ENCODE measurements around the gene PCDHGA10. TPM values are rescaled to one million over a fixed set of nuclear protein-coding genes. Genes with fewer than 3 reads are reported as not detected.

PCDHGA10 gene
- total and polyA plus RNA-seq, 7 donors: 0.27 to 3.9 (median 0.86) TPM

DNA sequence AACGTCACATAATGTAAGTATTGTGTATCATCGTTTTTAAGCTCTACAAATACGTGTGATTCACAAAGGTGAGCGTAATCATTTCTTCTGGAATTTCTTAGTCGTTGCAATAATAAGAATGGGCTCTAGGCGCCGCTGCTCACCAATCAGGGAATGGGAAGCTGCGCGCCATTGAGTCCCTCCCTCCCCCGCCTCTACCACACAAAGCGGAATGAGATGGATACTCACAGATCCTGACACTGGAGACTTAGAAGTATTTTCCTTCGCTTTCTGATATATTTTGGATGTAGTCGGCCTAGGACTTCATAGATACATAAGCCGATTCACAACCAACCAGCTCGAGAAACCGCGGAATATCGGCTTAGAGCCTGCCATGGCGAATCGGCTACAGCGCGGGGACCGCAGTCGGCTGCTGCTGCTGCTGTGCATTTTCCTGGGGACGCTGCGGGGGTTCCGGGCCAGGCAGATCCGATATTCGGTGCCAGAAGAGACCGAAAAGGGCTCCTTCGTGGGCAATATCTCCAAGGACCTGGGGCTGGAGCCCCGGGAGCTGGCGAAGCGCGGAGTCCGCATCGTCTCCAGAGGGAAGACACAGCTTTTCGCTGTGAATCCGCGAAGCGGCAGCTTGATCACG is 8.2 kb downstream of the PCDHGA10 start, which contains the start of gene PCDHGA11:
Gene PCDHGA11 (plus strand): TSS at position 197 of the 634 bp plus-strand sequence. CDS start 177 bp downstream, at position 374.
- peak; percentile 49 to 73 (median 66) for ATAC-seq
- TF ChIP-seq, protein P1, sequence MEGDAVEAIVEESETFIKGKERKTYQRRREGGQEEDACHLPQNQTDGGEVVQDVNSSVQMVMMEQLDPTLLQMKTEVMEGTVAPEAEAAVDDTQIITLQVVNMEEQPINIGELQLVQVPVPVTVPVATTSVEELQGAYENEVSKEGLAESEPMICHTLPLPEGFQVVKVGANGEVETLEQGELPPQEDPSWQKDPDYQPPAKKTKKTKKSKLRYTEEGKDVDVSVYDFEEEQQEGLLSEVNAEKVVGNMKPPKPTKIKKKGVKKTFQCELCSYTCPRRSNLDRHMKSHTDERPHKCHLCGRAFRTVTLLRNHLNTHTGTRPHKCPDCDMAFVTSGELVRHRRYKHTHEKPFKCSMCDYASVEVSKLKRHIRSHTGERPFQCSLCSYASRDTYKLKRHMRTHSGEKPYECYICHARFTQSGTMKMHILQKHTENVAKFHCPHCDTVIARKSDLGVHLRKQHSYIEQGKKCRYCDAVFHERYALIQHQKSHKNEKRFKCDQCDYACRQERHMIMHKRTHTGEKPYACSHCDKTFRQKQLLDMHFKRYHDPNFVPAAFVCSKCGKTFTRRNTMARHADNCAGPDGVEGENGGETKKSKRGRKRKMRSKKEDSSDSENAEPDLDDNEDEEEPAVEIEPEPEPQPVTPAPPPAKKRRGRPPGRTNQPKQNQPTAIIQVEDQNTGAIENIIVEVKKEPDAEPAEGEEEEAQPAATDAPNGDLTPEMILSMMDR (IDR thresholded peaks at IDR 0.05): peak; percentile 68
- DNase-seq: peak in 1 of 2 donors; percentile 29
- intact Hi-C loops (cut with DNase I): loop anchor here in 1 of 2 donors (5.0 kb wide), 1 partner anchor 101 kb away; no protein-coding TSS in a partner anchor
- 20 to 22% (median 22%) methylated on average over 42 of the region's 42 CpGs for WGBS, 3 donors
- Histone ChIP-seq H3K27ac (peak within 1 kb of the TSS; percentile 7), H3K27me3 (ENCODE audit: insufficient read depth in 3 of 3, low read length in 2 of 3) (peaks cover 0 to 29% (median 6%) of the 10 kb centered on the region in 3 donors), H3K4me3 (peak within 1 kb of the TSS; percentile 66), H3K9me3 (peaks cover 9% of the 10 kb centered on the region), H3K4me1 (no peaks in the 10 kb centered on the region), H3K36me3 (ENCODE audit: insufficient read depth in 1 of 2, low read depth in 1 of 2) (no peaks in the 10 kb centered on the region)

DNA sequence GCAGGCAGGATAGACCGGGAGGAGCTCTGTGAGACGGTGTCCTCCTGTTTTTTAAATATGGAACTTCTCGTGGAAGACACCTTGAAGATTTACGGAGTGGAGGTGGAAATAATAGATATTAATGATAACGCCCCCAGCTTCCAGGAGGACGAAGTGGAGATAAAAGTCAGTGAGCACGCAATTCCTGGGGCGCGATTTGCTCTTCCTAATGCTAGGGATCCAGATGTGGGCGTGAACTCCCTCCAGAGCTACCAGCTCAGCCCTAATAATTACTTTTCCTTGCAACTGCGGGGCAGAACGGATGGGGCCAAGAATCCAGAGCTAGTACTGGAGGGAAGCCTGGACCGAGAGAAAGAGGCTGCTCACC is 8.7 kb downstream of the PCDHGA10 start:
- no peaks in the 10 kb centered on the region for H3K4me1 ChIP-seq
- intact Hi-C loops (cut with DNase I): loop anchor here in 1 of 2 donors (5.0 kb wide), 1 partner anchor 101 kb away; no protein-coding TSS in a partner anchor
- no peak for DNase-seq
- ATAC-seq: no peak
- H3K36me3 ChIP-seq (ENCODE audit: insufficient read depth in 1 of 2, low read depth in 1 of 2): no peaks in the 10 kb centered on the region
- H3K27ac ChIP-seq: peak overlapping the region; percentile 7
- 21 to 24% (median 23%) methylated on average over 13 of the region's 13 CpGs for WGBS, 3 donors
- peak overlapping the region; percentile 66 for H3K4me3 ChIP-seq
- peaks cover 0 to 28% (median 6%) of the 10 kb centered on the region in 3 donors for H3K27me3 ChIP-seq (ENCODE audit: insufficient read depth in 3 of 3, low read length in 2 of 3)
- TF ChIP-seq, protein P1 (IDR thresholded peaks at IDR 0.05): no peak
- H3K9me3 ChIP-seq: peaks cover 9% of the 10 kb centered on the region

DNA sequence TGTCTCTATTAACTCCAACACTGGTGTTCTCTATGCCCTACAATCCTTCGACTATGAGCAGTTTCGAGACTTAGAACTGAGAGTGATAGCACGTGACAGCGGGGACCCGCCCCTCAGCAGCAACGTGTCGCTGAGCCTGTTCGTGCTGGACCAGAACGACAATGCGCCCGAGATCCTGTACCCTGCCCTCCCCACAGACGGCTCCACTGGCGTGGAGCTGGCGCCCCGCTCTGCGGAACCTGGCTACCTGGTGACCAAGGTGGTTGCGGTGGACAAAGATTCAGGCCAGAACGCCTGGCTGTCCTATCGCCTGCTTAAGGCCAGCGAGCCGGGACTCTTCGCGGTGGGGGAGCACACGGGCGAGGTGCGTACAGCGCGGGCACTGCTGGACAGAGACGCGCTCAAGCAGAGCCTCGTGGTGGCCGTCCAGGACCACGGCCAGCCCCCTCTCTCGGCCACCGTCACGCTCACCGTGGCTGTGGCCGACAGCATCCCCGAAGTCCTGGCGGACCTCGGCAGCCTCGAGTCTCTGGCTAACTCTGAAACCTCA is 10.0 kb downstream of the PCDHGA10 start:
- intact Hi-C loops (cut with DNase I): loop anchor here in 1 of 2 donors (5.0 kb wide), 1 partner anchor 99 kb away; no protein-coding TSS in a partner anchor
- Histone ChIP-seq H3K36me3 (ENCODE audit: insufficient read depth in 1 of 2, low read depth in 1 of 2) (no peaks in the 10 kb centered on the region), H3K4me3 (peak overlapping the region; percentile 20), H3K27me3 (ENCODE audit: insufficient read depth in 3 of 3, low read length in 2 of 3) (peaks cover 0 to 28% (median 12%) of the 10 kb centered on the region in 3 donors), H3K27ac (no peak overlapping the region), H3K9me3 (peaks cover 15% of the 10 kb centered on the region), H3K4me1 (no peaks in the 10 kb centered on the region)
- TF ChIP-seq, protein P1 (IDR thresholded peaks at IDR 0.05): no peak
- no peak for ATAC-seq
- DNase-seq: no peak
- WGBS, 3 donors: 37 to 46% (median 42%) methylated on average over 35 to 42 of the region's 42 CpGs

DNA sequence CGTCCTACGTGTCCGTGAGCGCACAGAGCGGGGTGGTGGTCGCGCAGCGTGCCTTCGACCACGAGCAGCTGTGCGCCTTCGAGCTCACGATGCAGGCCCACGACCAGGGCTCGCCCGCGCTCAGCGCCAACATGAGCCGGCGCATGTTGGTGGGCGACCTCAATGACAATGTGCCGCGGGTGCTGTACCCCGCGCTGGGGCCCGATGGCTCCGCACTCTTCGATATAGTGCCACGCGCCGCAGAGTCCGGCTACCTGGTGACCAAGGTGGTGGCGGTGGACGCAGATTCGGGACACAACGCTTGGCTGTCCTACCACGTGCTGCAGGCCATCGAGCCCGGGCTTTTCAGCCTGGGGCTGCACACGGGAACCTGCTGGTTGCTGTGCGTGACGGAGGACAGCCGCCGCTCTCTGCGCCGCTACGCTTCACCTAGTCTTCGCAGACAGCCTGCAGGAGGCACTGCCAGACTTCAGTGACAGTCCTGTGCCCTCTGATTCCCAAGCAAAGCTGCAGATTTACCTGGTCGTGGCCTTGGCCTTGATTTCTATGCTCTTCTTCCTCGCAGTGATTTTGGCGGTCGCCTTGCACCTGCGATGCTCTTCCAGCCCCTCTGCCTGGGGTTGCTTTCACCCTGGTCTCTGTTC is 15.1 kb downstream of the PCDHGA10 start:
- TF ChIP-seq, protein P1 (IDR thresholded peaks at IDR 0.05): no peak
- Histone ChIP-seq H3K4me1 (no peaks in the 10 kb centered on the region), H3K4me3 (no peak overlapping the region), H3K36me3 (ENCODE audit: insufficient read depth in 1 of 2, low read depth in 1 of 2) (no peaks in the 10 kb centered on the region), H3K27ac (no peak overlapping the region), H3K27me3 (ENCODE audit: insufficient read depth in 3 of 3, low read length in 2 of 3) (peaks cover 0 to 9% (median 6%) of the 10 kb centered on the region in 3 donors), H3K9me3 (peaks cover 10% of the 10 kb centered on the region)
- ATAC-seq (no peak), DNase-seq (no peak)
- WGBS, 3 donors: 55 to 59% (median 57%) methylated on average over 53 of the region's 53 CpGs
- intact Hi-C loops (cut with DNase I): loop anchor here in 1 of 2 donors (5.0 kb wide), 1 partner anchor 44 kb away; no protein-coding TSS in a partner anchor
